Gastrocnemius medialis (tissue), 4 donors: ENCODE measurements around the gene RBM19. TPM values are rescaled to one million over a fixed set of nuclear protein-coding genes. Genes with fewer than 3 reads are reported as not detected.

ENCODE experiments used
- ATAC-seq, 2 donors: fragments of 150-250 bp; one replicate each; pipeline ENCODE4 v1.9.1; 2016
- DNase-seq, 2 donors: peaks; one replicate each; pipeline ENCODE4 v3.0.0-alpha.2; 2019
- H3K27ac ChIP-seq, 4 donors: fragments of 200-600 bp; sonication (generic); 1 replicate in 1 of 4; 2 replicates in 3 of 4; pipeline ENCODE4 v1.5.1; 2016 to 2018; ENCODE audit warnings: mild to moderate bottlenecking in 2 of 4, moderate library complexity in 1 of 4
- H3K27me3 ChIP-seq, 3 donors: fragments of 200-600 bp; sonication (generic) in 2 of 3; 1 replicate in 1 of 3; 2 replicates in 2 of 3; pipeline versions ENCODE4 v1.5.1 to v1.6.0; 2016 to 2019; ENCODE audit warnings: mild to moderate bottlenecking in 1 of 3, moderate library complexity in 1 of 3
- H3K36me3 ChIP-seq, 2 donors: fragments of 200-600 bp; sonication (generic) in 1 of 2; one replicate each; pipeline ENCODE4 v1.5.1; 2017 to 2018
- H3K4me1 ChIP-seq, 2 donors: fragments of 200-600 bp; sonication (generic) in 1 of 2; one replicate each; pipeline ENCODE4 v1.5.1; 2016 to 2017; ENCODE audit warnings: mild to moderate bottlenecking in 2 of 2
- H3K4me3 ChIP-seq, 4 donors: fragments of 200-600 bp; sonication (generic) in 3 of 4; 1 replicate in 1 of 4; 2 replicates in 3 of 4; pipeline ENCODE4 v1.5.1; 2016 to 2019; ENCODE audit warnings: mild to moderate bottlenecking in 2 of 4
- H3K9me3 ChIP-seq, 3 donors: fragments of 200-600 bp; sonication (generic) in 2 of 3; 1 replicate in 1 of 3; 2 replicates in 2 of 3; pipeline ENCODE4 v1.5.1; 2016 to 2019
- POLR2A ChIP-seq, 2 donors: fragments of 450-650 bp; IDR thresholded peaks; one replicate each; pipeline ENCODE4 v1.6.1; 2017; ENCODE audit warnings: antibody characterized with exemption in 2 of 2, mild to moderate bottlenecking in 2 of 2, moderate library complexity in 2 of 2
- in situ Hi-C, 4 donors: fragments of 200-750 bp; cut with MboI; loops; one replicate each; pipeline versions ENCODE4 v1.15.0 to v1.8.0; 2017; ENCODE audit warnings: low sequenced_read_pairs in 4 of 4
- intact Hi-C: fragments of 100-400 bp; cut with DNase I; formaldehyde crosslinking; loops from one replicate; pipeline ENCODE4 v1.15.1; 2023; ENCODE audit warnings: low total_unique reads
- total RNA-seq, 4 donors: library from RNA; depleted of rRNA; stranded (reverse); fragments of >200 nt; gene quantifications; one replicate each; pipeline versions ENCODE4 v1.1.0 to v1.2.3, GENCODE V29; 2016
- TF ChIP-seq, protein P1 (sequence below), 5 experiments: fragments of 450-650 bp in 3 of 5; fragments of 200-600 bp in 2 of 5; sonication (generic) in 2 of 5; IDR thresholded peaks in 4 of 5; conservative IDR thresholded peaks in 1 of 5; 1 replicate in 4 of 5; 2 replicates in 1 of 5; pipeline ENCODE4 v1.5.1; 2016 to 2019; ENCODE audit warnings: antibody characterized with exemption in 5 of 5, mild to moderate bottlenecking in 3 of 5, moderate library complexity in 3 of 5

Gene RBM19
- total RNA-seq, 4 donors from 2014 or later = 21.2 to 28.3 (median 26.8) TPM

DNA sequence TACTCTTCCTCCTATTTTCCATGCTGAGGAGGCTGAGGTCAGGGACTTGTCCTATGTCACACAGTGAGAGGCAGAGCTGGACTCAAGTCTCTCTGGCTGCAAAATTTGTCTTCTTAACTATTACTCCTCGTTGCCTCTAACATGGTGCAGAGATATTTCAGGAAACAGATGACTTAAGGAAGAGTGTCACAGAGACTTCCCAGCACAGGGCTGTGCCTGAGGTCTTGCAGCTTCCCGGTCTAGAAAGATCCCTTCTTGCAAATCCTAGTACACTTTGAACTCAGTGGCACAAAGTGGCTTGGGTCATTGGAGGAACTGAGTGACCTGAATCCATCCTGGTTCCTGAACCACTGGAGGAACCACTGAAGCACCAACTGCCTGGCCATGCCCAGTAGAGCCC is 17.1 kb upstream of the RBM19 start:
- in situ Hi-C loops (loop anchor here in 1 of 4 donors (10.0 kb wide), 1 partner anchor 522 kb away; no protein-coding TSS in a partner anchor), intact Hi-C loops (loop anchor here (5.0 kb wide), 1 partner anchor 524 kb away; no protein-coding TSS in a partner anchor)
- Histone ChIP-seq H3K27ac (no peak overlapping the region), H3K27me3 (peaks cover 0 to 8% (median 7%) of the 10 kb centered on the region in 3 donors), H3K36me3 (no peaks in the 10 kb centered on the region), H3K4me1 (no peaks in the 10 kb centered on the region), H3K9me3 (no peaks in the 10 kb centered on the region), H3K4me3 (no peak overlapping the region)
- TF ChIP-seq, protein P1, sequence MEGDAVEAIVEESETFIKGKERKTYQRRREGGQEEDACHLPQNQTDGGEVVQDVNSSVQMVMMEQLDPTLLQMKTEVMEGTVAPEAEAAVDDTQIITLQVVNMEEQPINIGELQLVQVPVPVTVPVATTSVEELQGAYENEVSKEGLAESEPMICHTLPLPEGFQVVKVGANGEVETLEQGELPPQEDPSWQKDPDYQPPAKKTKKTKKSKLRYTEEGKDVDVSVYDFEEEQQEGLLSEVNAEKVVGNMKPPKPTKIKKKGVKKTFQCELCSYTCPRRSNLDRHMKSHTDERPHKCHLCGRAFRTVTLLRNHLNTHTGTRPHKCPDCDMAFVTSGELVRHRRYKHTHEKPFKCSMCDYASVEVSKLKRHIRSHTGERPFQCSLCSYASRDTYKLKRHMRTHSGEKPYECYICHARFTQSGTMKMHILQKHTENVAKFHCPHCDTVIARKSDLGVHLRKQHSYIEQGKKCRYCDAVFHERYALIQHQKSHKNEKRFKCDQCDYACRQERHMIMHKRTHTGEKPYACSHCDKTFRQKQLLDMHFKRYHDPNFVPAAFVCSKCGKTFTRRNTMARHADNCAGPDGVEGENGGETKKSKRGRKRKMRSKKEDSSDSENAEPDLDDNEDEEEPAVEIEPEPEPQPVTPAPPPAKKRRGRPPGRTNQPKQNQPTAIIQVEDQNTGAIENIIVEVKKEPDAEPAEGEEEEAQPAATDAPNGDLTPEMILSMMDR (IDR thresholded peaks at IDR 0.05 in 4 of 5, conservative IDR thresholded peaks at IDR 0.05 in 1 of 5) = no peak
- DNase-seq (no peak), ATAC-seq (no peak)

- TF ChIP-seq, protein P1 (IDR thresholded peaks at IDR 0.05 in 4 of 5, conservative IDR thresholded peaks at IDR 0.05 in 1 of 5) = no peak
- no peak for TF ChIP-seq POLR2A (IDR thresholded peaks at IDR 0.05)
- no peaks in the 10 kb centered on the region for H3K9me3 ChIP-seq
- H3K36me3 ChIP-seq = no peaks in the 10 kb centered on the region
- peaks cover 4 to 9% (median 4%) of the 10 kb centered on the region in 3 donors for H3K27me3 ChIP-seq
- intact Hi-C loops (loop anchor here (5.0 kb wide), 1 partner anchor 525 kb away; no protein-coding TSS in a partner anchor), in situ Hi-C loops (loop anchor here in 1 of 4 donors (10.0 kb wide), 1 partner anchor 523 kb away; no protein-coding TSS in a partner anchor)
- H3K4me1 ChIP-seq = no peaks in the 10 kb centered on the region
- DNase-seq = no peak
- H3K27ac ChIP-seq = no peak overlapping the region
- no peak for ATAC-seq
- no peak overlapping the region for H3K4me3 ChIP-seq
These were observed 15.8 kb upstream of the RBM19 start for GRCh38 chr12:113981876-113982275.

- Histone ChIP-seq H3K4me3 (no peak overlapping the region), H3K27me3 (peaks cover 4 to 9% (median 4%) of the 10 kb centered on the region in 3 donors), H3K36me3 (no peaks in the 10 kb centered on the region), H3K9me3 (no peaks in the 10 kb centered on the region), H3K27ac (no peak overlapping the region), H3K4me1 (no peaks in the 10 kb centered on the region)
- ATAC-seq (no peak), DNase-seq (no peak)
- intact Hi-C loops (loop anchor here (5.0 kb wide), 1 partner anchor 527 kb away; no protein-coding TSS in a partner anchor), in situ Hi-C loops (loop anchor here in 1 of 4 donors (10.0 kb wide), 1 partner anchor 524 kb away; no protein-coding TSS in a partner anchor)
- no peak for TF ChIP-seq POLR2A (IDR thresholded peaks at IDR 0.05)
- TF ChIP-seq, protein P1 (IDR thresholded peaks at IDR 0.05 in 4 of 5, conservative IDR thresholded peaks at IDR 0.05 in 1 of 5) = peak; percentile 41 to 67 (median 56)
These were observed 14.6 kb upstream of the RBM19 start for GRCh38 chr12:113980537-113981337.

GRCh38 chr12:113980054-113980453 is 13.9 kb upstream of the RBM19 start:
- Histone ChIP-seq H3K27ac (no peak overlapping the region), H3K4me3 (no peak overlapping the region), H3K36me3 (no peaks in the 10 kb centered on the region), H3K9me3 (no peaks in the 10 kb centered on the region), H3K4me1 (no peaks in the 10 kb centered on the region), H3K27me3 (peaks cover 4 to 11% (median 9%) of the 10 kb centered on the region in 3 donors)
- in situ Hi-C loops = loop anchor here in 1 of 4 donors (10.0 kb wide), 1 partner anchor 525 kb away; no protein-coding TSS in a partner anchor
- TF ChIP-seq, protein P1 (IDR thresholded peaks at IDR 0.05 in 4 of 5, conservative IDR thresholded peaks at IDR 0.05 in 1 of 5) = no peak
- TF ChIP-seq POLR2A (IDR thresholded peaks at IDR 0.05) = no peak
- DNase-seq (no peak), ATAC-seq (no peak)
- intact Hi-C loops = loop anchor here (5.0 kb wide), 1 partner anchor 527 kb away; no protein-coding TSS in a partner anchor
